CD14-positive monocyte (primary cell): ENCODE results near the gene CSTF3. TPM values are rescaled to one million over a fixed set of nuclear protein-coding genes. Genes with fewer than 3 reads are reported as not detected.

Experiments used
- DNase-seq, 3 donors: peaks; one replicate each; pipeline ENCODE4 v3.0.0-alpha.2; 2011 to 2022
- H2AFZ ChIP-seq: 2 replicates; pipeline ENCODE4 v1.6.0; 2012; ENCODE audit warnings: mild to moderate bottlenecking, low read depth, low read length, inconsistent platforms; ENCODE audit not compliant: insufficient read depth, poor library complexity, severe bottlenecking
- H3K27ac ChIP-seq, 2 donors: 1 replicate in 1 of 2; 2 replicates in 1 of 2; pipeline ENCODE4 v1.5.1; 2012 to 2013; ENCODE audit warnings: low read length in 2 of 2, control low read depth in 1 of 2, inconsistent platforms in 1 of 2, low read depth in 1 of 2, mild to moderate bottlenecking in 1 of 2
- H3K27me3 ChIP-seq, 2 donors: one replicate each; pipeline versions ENCODE4 v1.6.0 to v1.6.1; 2011 to 2013; ENCODE audit warnings: low read length in 2 of 2; ENCODE audit not compliant: control insufficient read depth in 2 of 2, insufficient read depth in 2 of 2
- H3K36me3 ChIP-seq, 2 donors: replicated peaks in 1 of 2; 1 replicate in 1 of 2; 2 replicates in 1 of 2; pipeline versions ENCODE4 v1.5.1 to v1.6.1; 2012 to 2013; ENCODE audit warnings: low read length in 2 of 2, control low read depth in 1 of 2, inconsistent platforms in 1 of 2, mild to moderate bottlenecking in 1 of 2; ENCODE audit not compliant: insufficient read depth in 2 of 2, control insufficient read depth in 1 of 2
- H3K4me1 ChIP-seq, 2 donors: 1 replicate in 1 of 2; 2 replicates in 1 of 2; pipeline versions ENCODE4 v1.5.1 to v1.6.1; 2012 to 2013; ENCODE audit warnings: low read length in 2 of 2, control low read depth in 1 of 2, inconsistent platforms in 1 of 2, mild to moderate bottlenecking in 1 of 2, moderate library complexity in 1 of 2; ENCODE audit not compliant: insufficient read depth in 2 of 2, control insufficient read depth in 1 of 2
- H3K4me2 ChIP-seq: replicated peaks from 2 replicates; pipeline ENCODE3; 2012; ENCODE audit warnings: low read length, moderate library complexity, mild to moderate bottlenecking; ENCODE audit not compliant: poor library complexity, severe bottlenecking; ENCODE audit errors: extremely low read depth
- H3K4me3 ChIP-seq, 3 experiments: fragments of 200-600 bp in 1 of 3; sonication (generic) in 1 of 3; replicated peaks in 1 of 3; 1 replicate in 2 of 3; 2 replicates in 1 of 3; pipeline ENCODE4 v1.5.1; 2011 to 2013; ENCODE audit warnings: low read length in 3 of 3, mild to moderate bottlenecking in 3 of 3, control low read depth in 2 of 3, low read depth in 2 of 3, inconsistent platforms in 1 of 3, moderate library complexity in 1 of 3
- H3K79me2 ChIP-seq: 2 replicates; pipeline ENCODE4 v1.6.0; 2012; ENCODE audit warnings: mild to moderate bottlenecking, control low read depth, inconsistent platforms, low read length, moderate library complexity; ENCODE audit not compliant: insufficient read depth
- H3K9ac ChIP-seq: 2 replicates; pipeline ENCODE4 v1.6.0; 2017; ENCODE audit warnings: low read length, mild to moderate bottlenecking; ENCODE audit not compliant: insufficient read depth, poor library complexity, severe bottlenecking
- H3K9me3 ChIP-seq, 2 donors: replicated peaks in 1 of 2; 1 replicate in 1 of 2; 2 replicates in 1 of 2; pipeline versions ENCODE4 v1.5.1 to v1.6.1; 2012 to 2013; ENCODE audit warnings: low read length in 2 of 2, control low read depth in 1 of 2; ENCODE audit not compliant: control insufficient read depth in 1 of 2, insufficient read depth in 1 of 2
- H4K20me1 ChIP-seq: 2 replicates; pipeline ENCODE4 v1.6.0; 2012; ENCODE audit warnings: mild to moderate bottlenecking, low read length, control low read depth, moderate library complexity; ENCODE audit not compliant: insufficient read depth
- H3K27ac Mint-ChIP-seq, 7 donors: one replicate each; pipeline ENCODE4 v1.8.0; 2020; ENCODE audit warnings: mild to moderate bottlenecking in 7 of 7, mixed read lengths in 7 of 7, moderate library complexity in 6 of 7, inconsistent platforms in 2 of 7
- H3K27me3 Mint-ChIP-seq, 3 donors: one replicate each; pipeline ENCODE4 v1.8.0; 2021 to 2022; ENCODE audit warnings: low read depth in 3 of 3, mild to moderate bottlenecking in 3 of 3, mixed read lengths in 3 of 3, moderate library complexity in 3 of 3, inconsistent platforms in 1 of 3
- H3K36me3 Mint-ChIP-seq, 2 donors: one replicate each; pipeline ENCODE4 v1.8.0; 2020; ENCODE audit warnings: mixed read lengths in 2 of 2, inconsistent platforms in 1 of 2, mild to moderate bottlenecking in 1 of 2
- H3K4me1 Mint-ChIP-seq: one replicate; pipeline ENCODE4 v1.8.0; 2020; ENCODE audit warnings: mild to moderate bottlenecking, mixed read lengths
- H3K4me3 Mint-ChIP-seq, 2 donors: one replicate each; pipeline ENCODE4 v1.8.0; 2020; ENCODE audit warnings: mild to moderate bottlenecking in 2 of 2, mixed read lengths in 2 of 2, moderate library complexity in 1 of 2
- H3K9me3 Mint-ChIP-seq, 7 donors: one replicate each; pipeline ENCODE4 v1.8.0; 2020 to 2022; ENCODE audit warnings: mixed read lengths in 7 of 7, mild to moderate bottlenecking in 6 of 7, moderate library complexity in 6 of 7, inconsistent platforms in 2 of 7
- CTCF ChIP-seq: fragments of 200-600 bp; IDR thresholded peaks from one replicate; pipeline ENCODE4 v1.8.0; 2022; ENCODE audit warnings: antibody characterized with exemption, mild to moderate bottlenecking
- WGBS: methylation state at CpG from one replicate; pipeline ENCODE4 v1.1.5; 2013; ENCODE audit warnings: missing lambda C conversion rate; ENCODE audit not compliant: insufficient coverage; 5-methylcytosine and 5-hydroxymethylcytosine counted together
- intact Hi-C, 2 donors: fragments of 100-400 bp; cut with micrococcal nuclease; formaldehyde crosslinking; loops; one replicate each; pipeline versions ENCODE4 v1.15.0 to v1.15.1; 2023
- polyA plus RNA-seq, 3 donors: library from polyadenylated mRNA; depleted of rRNA in 1 of 3; unstranded in 2 of 3; stranded (reverse) in 1 of 3; fragments of 300-500 nt in 2 of 3; fragments of >200 nt in 1 of 3; fragmentation: Illumina TruSeq in 2 of 3; gene quantifications; 1 replicate in 2 of 3; 2 replicates in 1 of 3; pipeline ENCODE4 v1.2.3, GENCODE V29; 2012 to 2021

The CSTF3 gene
- polyA plus RNA-seq, 3 donors = 6.9 to 12.1 (median 7.1) TPM

GRCh38 chr11:33116535-33116934 lies 44.7 kb downstream of the CSTF3 start:
- intact Hi-C loops = no loop called here
- Mint-ChIP-seq H3K27me3 (no peaks in the 10 kb centered on the region), H3K9me3 (no peaks in the 10 kb centered on the region), H3K27ac (no peak overlapping the region), H3K4me3 (no peak overlapping the region), H3K4me1 (peaks cover 3% of the 10 kb centered on the region), H3K36me3 (peaks cover 0 to 4% of the 10 kb centered on the region in 2 donors)
- H3K27ac ChIP-seq = no peak overlapping the region
- H3K79me2 ChIP-seq = no peaks in the 10 kb centered on the region
- H3K27me3 ChIP-seq = no peaks in the 10 kb centered on the region
- H3K9ac ChIP-seq = no peak overlapping the region
- DNase-seq = no peak
- TF ChIP-seq CTCF = no peak
- no peak overlapping the region for H3K4me3 ChIP-seq
- no peaks in the 10 kb centered on the region for H3K9me3 ChIP-seq
- H3K36me3 ChIP-seq = no peaks in the 10 kb centered on the region
- no peak overlapping the region for H3K4me2 ChIP-seq
- no peaks in the 10 kb centered on the region for H4K20me1 ChIP-seq
- H2AFZ ChIP-seq = no peak overlapping the region
- H3K4me1 ChIP-seq = no peaks in the 10 kb centered on the region

- Mint-ChIP-seq H3K9me3 (no peaks in the 10 kb centered on the region), H3K4me3 (no peak overlapping the region), H3K4me1 (no peaks in the 10 kb centered on the region), H3K27me3 (no peaks in the 10 kb centered on the region), H3K27ac (no peak overlapping the region), H3K36me3 (peaks cover 10 to 12% of the 10 kb centered on the region in 2 donors)
- DNase-seq = no peak
- H3K4me2 ChIP-seq = no peak overlapping the region
- H3K27ac ChIP-seq = no peak overlapping the region
- no peaks in the 10 kb centered on the region for H3K9me3 ChIP-seq
- no peak overlapping the region for H2AFZ ChIP-seq
- WGBS = no CpG with 5 or more reads among the region's 1 CpG
- H3K9ac ChIP-seq = no peak overlapping the region
- peaks cover 5 to 18% of the 10 kb centered on the region in 2 donors for H3K36me3 ChIP-seq
- no peaks in the 10 kb centered on the region for H3K4me1 ChIP-seq
- TF ChIP-seq CTCF = no peak
- H4K20me1 ChIP-seq = no peaks in the 10 kb centered on the region
- intact Hi-C loops = no loop called here
- H3K79me2 ChIP-seq = no peaks in the 10 kb centered on the region
- H3K4me3 ChIP-seq = no peak overlapping the region
- no peaks in the 10 kb centered on the region for H3K27me3 ChIP-seq
Observed at GRCh38 chr11:33110083-33110482, 51.2 kb downstream of the CSTF3 start.
